DMS 273 treated with DMSO at 0.1 percent for 48 hours (cell line): Measurements from ENCODE around the gene COL4A4.

Experiments
- DNase-seq: peaks from one replicate; lab custom pipeline; 2025; lab: John Stamatoyannopoulos, UW

COL4A4 gene

DNA sequence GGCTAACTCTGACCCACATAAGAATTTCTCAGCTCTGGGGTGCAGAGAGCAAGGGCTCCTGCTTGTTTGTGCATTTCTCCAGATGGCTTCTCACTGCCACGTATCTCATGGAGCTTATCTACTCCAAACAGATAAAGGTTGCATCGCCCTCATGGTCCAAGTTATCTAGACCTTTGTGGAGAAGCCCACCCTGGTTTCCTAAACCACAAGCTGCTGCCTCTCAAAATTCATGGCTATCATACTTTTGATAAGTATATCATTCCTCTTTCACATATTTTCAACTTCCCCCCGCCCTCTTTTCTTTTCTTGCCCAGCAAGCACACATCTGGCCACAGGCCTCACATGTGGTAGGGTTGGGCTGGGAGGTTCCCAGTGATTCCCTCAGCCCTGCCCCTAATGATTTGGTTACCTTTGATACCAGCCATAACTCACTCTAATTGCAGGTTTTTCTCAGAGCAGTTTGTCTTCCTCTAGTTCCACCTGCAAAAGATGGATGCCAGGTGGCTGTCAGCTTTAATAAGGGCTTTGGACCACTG lies 182.1 kb downstream of the COL4A4 start:
- DNase-seq, result no peak

DNA sequence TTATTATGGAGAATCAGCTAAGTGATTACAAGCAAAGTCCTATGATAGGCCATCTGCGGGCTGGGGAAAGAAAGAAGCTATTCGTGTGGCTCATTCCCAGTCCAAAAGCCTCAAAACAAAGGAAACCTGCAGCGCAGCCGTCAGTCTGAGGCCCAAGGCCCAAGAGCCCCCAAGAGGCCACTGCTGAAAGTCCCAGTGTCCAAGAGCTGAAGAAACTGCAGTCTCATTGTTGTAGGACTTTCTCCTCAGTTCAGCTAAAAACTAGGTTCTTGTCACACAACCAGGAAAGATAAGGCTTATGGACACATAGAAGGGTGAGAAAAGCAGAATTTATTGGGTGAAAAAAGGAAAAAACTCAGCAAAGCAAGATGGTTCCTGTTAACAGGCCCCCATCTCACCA lies 185.0 kb downstream of the COL4A4 start:
- DNase-seq, result no peak

DNA sequence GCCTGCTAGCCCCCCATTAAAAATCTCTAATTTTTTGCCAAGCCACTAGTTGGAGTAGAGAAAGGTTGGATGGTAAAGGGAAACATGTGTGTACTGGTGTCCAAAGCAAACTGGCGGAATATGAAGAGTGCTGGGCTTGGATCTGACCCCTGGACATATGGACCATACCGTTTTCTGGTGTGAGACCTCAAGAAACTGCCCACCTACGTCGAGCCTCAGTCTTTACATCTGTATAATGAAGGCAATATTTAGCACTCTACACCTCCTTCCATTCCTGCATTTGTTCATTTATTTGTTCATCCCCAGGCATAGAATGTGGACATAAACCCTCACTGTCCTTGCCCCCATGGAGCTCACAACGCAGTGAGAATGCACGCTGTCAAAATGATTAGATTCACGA lies 185.7 kb downstream of the COL4A4 start:
- DNase-seq, result no peak

DNA sequence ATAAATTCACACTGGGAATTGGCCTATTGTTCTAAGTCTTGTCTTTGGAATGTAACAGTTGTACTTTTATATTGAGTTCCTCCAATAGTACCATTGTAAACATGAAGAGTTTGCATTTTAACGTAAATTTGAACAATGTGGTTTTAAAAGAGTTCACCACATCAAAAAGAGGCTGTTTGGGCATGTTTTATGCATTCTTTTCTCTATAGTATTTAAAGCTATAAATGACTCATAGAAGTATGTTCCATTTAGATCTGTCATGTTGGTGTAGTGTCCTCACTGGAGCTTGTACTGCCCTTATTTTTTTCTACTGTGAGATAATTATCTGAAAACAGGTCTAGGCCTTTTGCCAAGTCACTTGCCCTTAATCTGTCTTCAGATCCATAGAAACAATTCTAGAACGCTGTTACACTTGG lies 186.2 kb downstream of the COL4A4 start:
- no peak for DNase-seq

DNA sequence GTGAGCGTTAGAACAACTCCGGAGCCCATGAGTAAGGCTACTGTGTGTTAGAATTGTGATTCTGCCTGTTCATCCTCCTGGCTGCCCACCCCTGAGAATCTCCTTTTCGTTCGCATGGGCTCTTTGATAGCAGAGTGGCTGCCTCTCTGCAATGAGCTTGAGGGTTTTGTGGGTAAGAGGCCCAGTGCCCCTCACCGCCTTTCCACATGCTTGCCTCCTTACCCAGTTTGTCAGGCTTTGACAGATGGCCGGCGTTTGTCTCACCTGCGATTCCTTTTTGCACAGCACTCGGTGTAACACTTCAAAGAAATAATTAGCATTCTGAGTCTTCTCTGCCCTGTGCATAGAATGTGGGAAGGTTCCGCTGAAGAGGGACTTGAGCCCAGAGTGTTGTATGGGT lies 190.2 kb downstream of the COL4A4 start:
- no peak for DNase-seq

DNA sequence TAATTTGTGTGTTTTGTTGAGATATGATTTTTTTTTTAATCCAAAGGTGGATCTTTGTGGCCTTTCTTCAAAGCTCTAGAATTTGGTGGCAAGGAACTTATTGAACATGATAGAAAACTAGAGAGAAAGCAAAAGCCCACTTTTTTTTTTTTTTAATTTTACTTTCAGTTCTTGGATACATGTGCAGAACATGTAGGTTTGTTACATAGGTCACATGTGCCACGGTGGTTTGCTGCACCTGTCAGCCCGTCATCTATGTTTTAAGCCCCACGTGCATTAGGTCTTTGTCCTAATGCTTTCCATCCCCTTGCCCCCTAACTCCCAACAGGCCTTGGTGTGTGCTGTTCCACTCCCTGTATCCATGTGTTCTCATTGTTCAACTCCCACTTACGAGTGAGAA lies 192.2 kb downstream of the COL4A4 start:
- no peak for DNase-seq

DNA sequence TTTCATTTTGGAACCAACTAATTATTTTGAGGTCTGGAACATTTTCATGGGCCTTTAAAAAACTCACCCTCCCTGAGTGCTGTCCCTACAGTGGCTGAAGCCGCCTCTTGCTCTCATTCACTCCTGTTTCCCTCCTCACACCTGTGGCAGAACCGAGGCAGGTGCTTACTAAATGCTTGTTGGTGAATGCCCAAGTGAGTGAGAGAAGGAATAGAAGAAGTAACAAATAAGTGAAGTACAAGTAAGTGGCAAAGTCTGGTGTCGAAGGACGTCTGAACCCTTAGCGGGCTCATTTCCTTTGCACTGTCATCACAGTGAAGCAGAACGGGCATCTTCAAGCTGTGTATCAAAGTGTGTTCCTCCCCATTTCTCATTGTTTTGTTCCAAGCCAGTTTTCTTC lies 192.9 kb downstream of the COL4A4 start:
- no peak for DNase-seq

DNA sequence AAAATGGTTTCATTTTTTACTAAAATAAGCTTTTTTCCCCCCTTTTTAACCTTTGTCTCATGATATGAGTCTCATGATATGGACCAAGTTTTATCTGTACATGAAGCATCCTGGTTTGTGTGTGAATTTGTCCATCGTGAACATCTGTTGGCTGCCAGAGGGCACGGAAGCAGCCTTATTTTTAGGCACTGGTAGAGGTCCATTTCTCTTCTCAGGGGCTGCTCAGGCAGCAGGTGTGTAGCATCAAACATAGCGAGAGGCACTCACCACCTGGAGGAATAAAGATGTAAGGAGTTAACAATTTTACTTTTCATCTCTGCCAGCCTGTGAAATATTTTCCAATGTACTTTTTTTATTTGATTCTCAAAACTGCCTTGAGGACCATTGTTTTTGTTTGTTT lies 193.6 kb downstream of the COL4A4 start:
- DNase-seq, result no peak

DNA sequence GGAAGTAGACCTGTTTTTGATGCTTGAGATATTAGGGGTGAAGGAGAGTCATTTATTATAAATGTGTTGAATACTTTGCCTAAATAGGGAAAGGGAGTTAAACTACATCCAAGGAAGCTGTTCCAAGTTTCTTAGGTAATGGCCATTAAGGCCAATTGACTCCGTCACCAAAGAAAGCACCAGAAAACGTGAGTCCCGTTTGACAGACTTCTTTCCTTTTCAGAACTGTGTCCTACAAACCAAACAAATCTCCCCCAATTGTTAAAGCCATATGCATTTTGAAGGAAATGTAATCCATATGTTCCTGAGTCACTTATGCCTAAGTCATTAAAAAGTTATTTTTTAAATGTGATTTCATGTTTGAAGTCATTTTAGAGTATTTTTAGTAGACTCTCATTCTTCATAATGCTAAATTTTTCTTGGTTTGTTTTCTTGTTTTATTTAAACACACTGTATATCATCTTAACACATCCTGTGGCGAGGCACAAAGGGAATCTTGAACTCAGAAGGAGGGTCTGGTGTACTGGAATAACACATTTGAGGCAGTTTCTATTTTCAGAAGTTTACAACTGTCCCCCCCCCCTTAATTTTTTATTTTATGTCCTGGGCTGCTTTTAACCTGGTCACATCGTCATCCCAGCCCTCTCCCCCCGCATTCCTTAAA lies 194.5 kb downstream of the COL4A4 start:
- DNase-seq, result no peak

DNA sequence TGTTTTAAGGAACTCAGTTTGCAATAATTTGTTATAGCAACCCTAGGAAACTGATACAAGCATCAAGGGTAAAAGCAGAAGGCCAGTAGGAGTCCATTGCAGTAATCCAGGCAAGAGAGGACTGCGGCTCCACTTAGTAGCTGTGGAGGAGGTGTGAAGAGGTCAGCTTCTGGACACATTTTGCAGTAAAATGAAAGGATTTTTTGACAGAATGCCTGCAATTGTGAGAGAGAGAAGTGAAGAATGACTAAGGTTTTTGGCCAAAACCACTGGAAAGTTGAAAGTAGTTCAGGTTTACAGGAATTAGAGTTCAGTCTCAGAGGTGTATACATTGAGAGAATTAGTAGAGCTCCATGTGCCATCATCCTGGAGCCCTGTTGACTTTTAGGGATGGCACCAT lies 198.6 kb downstream of the COL4A4 start:
- DNase-seq, result no peak

DNA sequence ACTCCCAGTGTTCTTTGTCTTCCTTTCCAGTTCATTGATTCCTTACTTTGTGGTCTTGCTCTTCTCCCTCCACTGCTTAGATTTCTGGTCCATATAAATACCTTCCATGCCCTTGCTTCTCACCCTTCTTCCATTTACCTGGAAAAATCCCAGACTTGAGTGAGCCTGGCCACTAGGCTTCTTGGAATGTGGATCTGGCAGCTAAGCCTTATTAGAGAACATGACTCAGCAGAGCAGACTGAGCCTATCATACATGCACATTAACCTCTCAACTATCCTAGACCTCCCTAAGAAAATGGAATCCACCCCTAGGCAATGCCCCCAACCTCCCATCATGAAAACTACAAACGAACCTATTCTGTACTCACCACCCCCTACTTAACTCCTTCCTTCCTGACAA lies 200.5 kb downstream of the COL4A4 start:
- DNase-seq, result no peak

DNA sequence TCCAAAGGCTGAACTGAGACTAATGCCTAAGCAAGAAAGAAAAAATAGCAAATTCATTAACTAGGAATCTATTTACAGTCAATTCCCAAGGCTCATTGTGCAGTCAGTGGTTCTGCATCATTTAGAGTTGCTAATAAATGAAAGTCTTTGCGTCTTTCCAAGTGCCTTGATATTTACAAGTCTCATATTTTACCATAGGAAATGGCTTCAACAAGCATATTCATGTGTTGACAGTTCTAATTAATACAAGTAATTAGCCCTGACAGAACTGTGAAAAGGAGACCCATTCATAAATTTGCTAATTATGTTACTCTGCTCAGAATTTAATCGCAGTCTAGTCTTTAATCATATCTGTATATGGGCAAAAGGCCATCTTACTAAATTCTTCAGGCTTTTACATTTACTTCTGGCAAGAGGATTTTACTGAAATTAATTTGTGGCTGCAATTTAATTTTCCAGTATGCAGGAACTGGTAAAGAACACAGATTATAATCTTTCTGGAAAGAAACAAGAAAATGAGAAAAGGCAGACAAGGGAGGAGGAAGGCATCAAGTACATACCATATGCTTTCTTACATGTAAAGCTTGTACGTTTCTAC lies 201.7 kb downstream of the COL4A4 start:
- DNase-seq, result no peak

DNA sequence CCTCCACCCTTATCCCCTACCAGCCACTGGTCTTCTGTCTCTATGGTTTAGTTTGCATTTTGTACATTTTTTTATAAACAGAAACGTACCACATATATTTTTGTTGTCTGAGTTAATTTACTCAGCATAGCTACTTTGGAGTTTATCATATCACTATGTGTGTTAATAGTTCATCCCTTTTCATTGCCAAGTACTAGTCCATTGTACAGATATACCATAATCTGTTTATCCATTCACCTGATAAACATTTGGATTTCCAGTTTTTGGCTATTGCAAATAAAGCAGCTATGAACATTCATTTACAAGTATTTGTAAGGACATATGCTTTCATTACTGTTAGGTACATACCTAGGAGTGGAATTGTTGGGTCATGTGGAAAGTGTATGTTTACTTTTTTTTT lies 204.6 kb downstream of the COL4A4 start:
- no peak for DNase-seq

DNA sequence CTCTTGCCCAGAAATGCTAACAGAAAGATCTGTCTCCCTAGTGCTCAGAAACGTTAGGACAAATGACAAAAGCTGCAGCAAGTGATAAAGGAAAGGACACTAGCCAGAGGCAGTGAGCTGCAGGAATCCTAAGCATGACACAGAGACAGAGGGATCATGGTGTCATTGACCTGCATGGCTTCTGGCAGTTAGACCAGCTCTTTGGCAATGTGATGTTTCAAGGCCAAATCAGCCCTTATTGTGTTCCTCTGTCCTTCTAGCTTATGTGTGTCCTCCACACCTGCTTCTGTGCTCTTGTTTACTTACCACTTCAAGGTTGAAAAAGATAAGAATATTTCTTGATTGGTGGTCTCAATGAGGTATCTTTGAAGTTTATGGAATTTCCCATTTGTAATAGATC lies 207.3 kb downstream of the COL4A4 start:
- DNase-seq, result no peak

DNA sequence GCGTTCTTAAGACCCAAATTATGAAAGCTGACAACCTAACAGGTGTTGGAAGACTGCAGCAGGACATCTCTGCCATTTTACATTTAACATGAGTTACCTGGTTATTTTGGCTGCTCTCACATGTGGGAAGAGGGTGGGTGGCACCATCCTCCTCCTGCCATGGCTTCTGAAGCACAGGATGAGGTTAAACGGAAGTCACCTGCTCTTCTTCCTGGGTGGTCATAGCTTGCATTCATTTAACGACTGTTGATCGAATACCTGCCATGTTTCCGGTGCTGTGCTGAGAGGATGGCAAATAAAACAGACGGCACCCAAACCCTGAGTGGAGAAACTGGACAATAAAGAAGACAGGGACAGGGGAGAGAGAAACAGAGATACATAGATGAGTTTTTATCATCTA lies 210.2 kb downstream of the COL4A4 start:
- no peak for DNase-seq

DNA sequence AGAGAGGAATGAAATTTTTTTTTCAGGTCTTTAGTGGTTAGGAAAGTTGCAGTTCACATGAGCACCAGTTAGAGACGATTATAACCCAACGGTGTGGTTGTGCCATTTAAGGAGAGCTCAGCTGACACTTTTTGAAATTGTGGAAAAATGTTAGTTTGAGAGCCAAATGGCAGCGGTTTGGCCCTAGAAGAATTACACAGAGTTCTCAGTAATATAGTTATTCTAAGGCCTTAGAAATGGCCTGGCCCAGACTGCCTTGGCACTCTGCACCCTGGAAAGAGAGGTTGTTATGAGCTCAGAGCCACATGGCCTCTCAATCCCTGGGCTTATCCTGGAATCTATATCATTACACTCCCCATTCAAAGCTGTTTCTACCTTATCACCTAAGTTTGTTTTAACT lies 210.8 kb downstream of the COL4A4 start:
- no peak for DNase-seq
